SJCRH30 (cell line): ENCODE results near the gene IFIT1. TPM values are rescaled to one million over a fixed set of nuclear protein-coding genes. Genes with fewer than 3 reads are reported as not detected.
"Not testable (repeated sequence)": the region's sequence is repeated elsewhere in the genome, so short reads cannot be mapped to it uniquely, and the experiment has no call there.

ENCODE experiments used
- DNase-seq, 2 experiments: peaks; one replicate each; pipeline ENCODE4 v3.0.0-alpha.2; 2015 to 2020
- H3K27ac ChIP-seq: fragments of 250-450 bp; sonication (Bioruptor Pico); 2 replicates; pipeline ENCODE4 v1.5.1; 2020; ENCODE audit warnings: mild to moderate bottlenecking, moderate library complexity
- H3K27me3 ChIP-seq: fragments of 250-450 bp; sonication (Bioruptor Pico); 2 replicates; pipeline ENCODE4 v1.5.1; 2020; ENCODE audit warnings: mild to moderate bottlenecking, moderate library complexity
- H3K36me3 ChIP-seq: fragments of 250-450 bp; sonication (Bioruptor Pico); 2 replicates; pipeline ENCODE4 v1.5.1; 2020; ENCODE audit warnings: mild to moderate bottlenecking, moderate library complexity
- H3K4me1 ChIP-seq: fragments of 250-450 bp; sonication (Bioruptor Pico); 2 replicates; pipeline ENCODE4 v1.5.1; 2020; ENCODE audit warnings: mild to moderate bottlenecking, moderate library complexity
- H3K4me3 ChIP-seq: fragments of 250-450 bp; sonication (Bioruptor Pico); 2 replicates; pipeline ENCODE4 v1.5.1; 2020; ENCODE audit warnings: mild to moderate bottlenecking, moderate library complexity
- H3K9me3 ChIP-seq: fragments of 250-450 bp; sonication (Bioruptor Pico); replicated peaks from 2 replicates; pipeline ENCODE4 v1.5.1; 2020; ENCODE audit warnings: mild to moderate bottlenecking, moderate library complexity
- total RNA-seq: library from RNA; depleted of rRNA; stranded (reverse); fragments of >200 nt; shearing (Covaris generic); gene quantifications from 2 replicates; pipeline ENCODE4 v1.2.3, GENCODE V29; 2014

Gene IFIT1
- total RNA-seq, 1 experiment from 2014 or later, result 0.36 TPM

DNA sequence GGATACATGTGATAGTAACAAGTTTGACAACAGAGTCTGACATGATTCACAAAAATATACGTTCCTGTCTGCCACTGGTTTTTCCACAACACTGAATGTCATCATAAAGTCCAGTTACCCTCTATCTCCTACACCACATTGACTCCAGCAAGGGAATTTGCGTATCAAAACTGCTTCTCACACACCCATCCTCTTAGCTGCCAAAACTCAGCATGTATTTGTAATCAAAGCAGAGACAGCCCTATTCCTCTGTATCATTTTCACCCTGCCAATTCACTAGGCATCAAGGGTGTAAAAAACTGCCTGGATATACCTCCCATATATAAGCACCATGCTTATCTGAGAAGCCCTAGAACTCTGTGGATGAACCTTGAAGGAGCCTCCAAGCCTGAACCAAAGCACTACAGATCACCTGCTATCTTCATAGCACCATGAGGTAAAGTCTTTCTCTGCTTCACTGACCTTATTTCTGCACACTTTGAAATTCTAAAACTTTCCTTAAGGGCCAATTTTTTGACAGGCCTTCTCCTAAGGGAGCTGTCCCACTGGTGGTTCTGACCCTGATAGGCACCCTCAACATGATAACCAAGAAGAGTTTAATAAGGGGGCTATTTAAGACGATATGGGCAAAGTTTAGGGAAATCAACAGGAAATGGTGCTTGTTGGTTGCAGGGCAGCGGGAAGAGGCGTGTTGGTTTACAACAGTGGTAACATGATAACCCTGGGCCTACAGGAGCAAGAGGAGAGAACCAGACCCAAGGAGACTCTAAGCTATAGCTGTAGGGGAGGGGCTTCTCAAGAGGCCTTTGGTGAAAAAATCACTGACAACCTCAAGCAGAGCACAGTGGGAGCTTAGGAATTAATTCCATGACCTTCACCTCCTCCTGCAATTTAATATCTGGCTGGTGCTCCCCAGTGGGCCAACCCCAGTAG, 14.5 kb upstream of the IFIT1 start, which contains the start of gene IFIT1B:
Gene IFIT1B (plus strand): TSS at position 352 of the 933 bp plus-strand sequence. CDS start 80 bp downstream, at position 432.
- H3K36me3 ChIP-seq, result no peaks in the 10 kb centered on the region
- H3K27ac ChIP-seq, result no peak within 1 kb of the TSS
- H3K4me3 ChIP-seq, result no peak within 1 kb of the TSS
- H3K4me1 ChIP-seq, result no peaks in the 10 kb centered on the region
- H3K9me3 ChIP-seq, result no peaks in the 10 kb centered on the region
- no peaks in the 10 kb centered on the region for H3K27me3 ChIP-seq
- no peak for DNase-seq

DNA sequence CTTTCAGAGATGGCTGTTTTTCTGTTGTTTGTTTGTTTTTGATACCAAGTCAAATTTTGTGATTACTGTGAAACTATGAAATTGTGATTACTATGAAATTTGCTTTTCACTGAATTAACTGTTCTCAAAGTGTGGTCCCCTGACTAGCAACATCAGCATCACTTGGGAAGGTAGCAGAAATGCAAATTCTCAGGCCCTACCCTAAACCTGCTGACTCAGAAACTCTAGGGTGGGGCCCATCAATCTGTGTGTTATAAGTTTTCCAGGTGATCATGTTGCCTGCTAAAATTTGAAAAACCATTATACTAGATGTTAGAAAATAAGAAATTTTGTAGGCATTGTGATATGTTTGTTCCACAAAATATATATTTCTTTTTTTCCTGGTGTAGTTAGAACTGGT, 13.3 kb upstream of the IFIT1 start:
- Histone ChIP-seq H3K4me1 (no peaks in the 10 kb centered on the region), H3K4me3 (no peak overlapping the region), H3K27ac (no peak overlapping the region), H3K27me3 (no peaks in the 10 kb centered on the region), H3K9me3 (no peaks in the 10 kb centered on the region), H3K36me3 (no peaks in the 10 kb centered on the region)
- DNase-seq, result no peak

DNA sequence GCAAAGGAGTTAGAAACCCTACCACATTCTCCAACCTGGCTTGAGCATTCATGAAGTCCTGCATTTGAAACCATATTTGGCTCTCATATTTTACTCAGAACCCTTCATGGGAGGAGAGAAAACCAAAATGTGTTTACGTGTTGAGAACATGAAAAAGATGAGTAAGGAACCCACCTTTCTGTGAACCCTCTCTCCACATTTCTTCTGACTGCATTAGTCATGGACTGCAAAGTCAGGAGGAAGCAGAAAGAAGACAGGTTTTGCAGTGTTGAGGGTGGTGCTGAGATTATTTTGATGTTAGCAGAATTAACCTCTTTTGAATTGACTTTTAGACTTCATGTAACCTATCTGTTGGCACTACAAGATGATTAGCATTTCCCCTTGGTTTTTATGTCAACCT, 9.7 kb upstream of the IFIT1 start:
- H3K27me3 ChIP-seq, result no peaks in the 10 kb centered on the region
- no peak for DNase-seq

DNA sequence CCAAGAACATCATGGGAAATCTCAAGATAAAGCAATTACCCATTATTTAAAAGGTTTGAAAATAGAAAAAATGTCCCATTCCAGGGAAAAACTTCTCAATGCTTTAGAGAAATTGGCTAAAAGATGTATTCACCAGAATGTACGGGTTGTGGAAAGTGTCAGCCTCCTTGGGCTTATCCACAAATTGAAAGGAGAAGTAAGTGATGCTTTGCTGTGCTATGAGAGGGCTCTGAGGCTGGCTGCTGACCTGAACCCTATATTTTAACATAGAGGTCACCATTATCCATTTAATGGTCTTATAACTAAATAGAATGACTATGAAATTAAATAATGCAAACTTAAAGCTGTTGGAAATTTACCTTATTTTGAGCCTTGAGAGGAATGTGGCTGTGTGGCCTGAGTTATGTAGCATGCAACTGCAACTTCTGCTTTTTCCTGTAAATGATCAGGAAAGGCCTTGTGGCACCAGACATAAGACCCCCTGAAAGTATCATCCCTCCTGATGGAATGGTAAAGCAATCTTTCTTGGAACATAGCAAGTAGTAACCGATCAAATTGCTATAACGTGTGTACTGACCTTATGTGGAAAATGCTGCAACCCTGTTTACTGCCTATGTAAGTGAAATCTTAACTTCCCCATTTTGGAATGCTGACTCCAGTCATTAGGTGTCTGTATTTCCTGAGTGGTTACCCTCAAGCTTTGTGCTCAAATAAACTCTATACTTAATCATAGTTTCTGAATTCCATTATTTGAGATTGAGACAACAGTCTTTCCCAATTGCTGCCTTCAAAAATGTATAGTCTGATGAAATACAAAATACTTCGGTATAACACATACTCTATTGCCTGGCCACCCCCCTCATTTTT, 7.7 kb upstream of the IFIT1 start:
- no peaks in the 10 kb centered on the region for H3K4me1 ChIP-seq
- no peak overlapping the region for H3K27ac ChIP-seq
- H3K36me3 ChIP-seq, result no peaks in the 10 kb centered on the region
- H3K9me3 ChIP-seq, result no peaks in the 10 kb centered on the region
- DNase-seq, result no peak
- H3K27me3 ChIP-seq, result no peaks in the 10 kb centered on the region
- H3K4me3 ChIP-seq, result no peak overlapping the region

More for the DNA sequence above, 9.7 kb upstream of the IFIT1 start:
- no peaks in the 10 kb centered on the region for H3K36me3 ChIP-seq
- no peaks in the 10 kb centered on the region for H3K4me1 ChIP-seq
- H3K4me3 ChIP-seq, result no peak overlapping the region
- no peak overlapping the region for H3K27ac ChIP-seq
- no peaks in the 10 kb centered on the region for H3K9me3 ChIP-seq

DNA sequence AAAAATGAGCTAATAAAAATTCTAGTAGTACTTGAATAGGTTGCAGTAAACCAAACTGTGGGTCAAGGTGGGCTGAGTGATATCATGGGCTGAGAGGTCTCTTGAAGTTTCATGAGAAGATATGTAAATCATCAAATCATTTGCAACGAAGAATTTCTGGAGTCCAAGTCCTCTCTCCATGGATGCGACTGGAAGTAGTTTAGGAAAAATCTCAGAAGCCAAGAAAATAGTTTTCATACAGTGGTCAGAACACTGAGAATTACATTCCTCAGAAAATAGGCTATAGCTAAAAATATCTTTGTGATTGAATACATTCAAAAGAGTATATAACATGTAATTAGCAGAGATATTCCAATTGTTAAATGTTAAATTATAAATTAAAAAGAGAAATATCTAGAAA, 3.6 kb upstream of the IFIT1 start:
- Histone ChIP-seq H3K36me3 (no peaks in the 10 kb centered on the region), H3K27ac (no peak overlapping the region)
- DNase-seq, result no peak

DNA sequence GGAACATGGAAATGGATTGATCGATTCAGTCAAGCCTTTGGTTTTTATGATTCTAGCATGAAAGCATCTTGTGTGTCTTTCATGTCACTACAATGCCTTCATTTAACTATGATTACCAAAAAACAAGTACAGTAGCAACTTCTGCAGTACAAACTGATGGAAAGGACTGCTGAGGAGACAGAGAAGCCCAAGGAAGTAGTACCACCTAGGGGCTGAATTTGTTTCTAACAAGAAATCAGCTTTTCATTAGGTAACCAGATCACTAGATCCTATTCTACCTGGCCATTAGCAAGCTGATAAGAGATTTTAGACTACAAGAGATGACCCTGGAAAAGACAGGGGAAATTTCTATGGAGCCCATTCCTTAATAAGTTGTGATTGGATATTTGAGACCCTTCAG, 3.2 kb upstream of the IFIT1 start:
- H3K36me3 ChIP-seq, result no peaks in the 10 kb centered on the region
- no peak for DNase-seq
- no peak overlapping the region for H3K4me3 ChIP-seq
- H3K27me3 ChIP-seq, result no peaks in the 10 kb centered on the region
- no peaks in the 10 kb centered on the region for H3K4me1 ChIP-seq
- no peak overlapping the region for H3K27ac ChIP-seq
- H3K9me3 ChIP-seq, result no peaks in the 10 kb centered on the region

More for the DNA sequence above, 3.6 kb upstream of the IFIT1 start:
- H3K9me3 ChIP-seq, result no peaks in the 10 kb centered on the region
- no peaks in the 10 kb centered on the region for H3K4me1 ChIP-seq
- H3K27me3 ChIP-seq, result no peaks in the 10 kb centered on the region
- no peak overlapping the region for H3K4me3 ChIP-seq

DNA sequence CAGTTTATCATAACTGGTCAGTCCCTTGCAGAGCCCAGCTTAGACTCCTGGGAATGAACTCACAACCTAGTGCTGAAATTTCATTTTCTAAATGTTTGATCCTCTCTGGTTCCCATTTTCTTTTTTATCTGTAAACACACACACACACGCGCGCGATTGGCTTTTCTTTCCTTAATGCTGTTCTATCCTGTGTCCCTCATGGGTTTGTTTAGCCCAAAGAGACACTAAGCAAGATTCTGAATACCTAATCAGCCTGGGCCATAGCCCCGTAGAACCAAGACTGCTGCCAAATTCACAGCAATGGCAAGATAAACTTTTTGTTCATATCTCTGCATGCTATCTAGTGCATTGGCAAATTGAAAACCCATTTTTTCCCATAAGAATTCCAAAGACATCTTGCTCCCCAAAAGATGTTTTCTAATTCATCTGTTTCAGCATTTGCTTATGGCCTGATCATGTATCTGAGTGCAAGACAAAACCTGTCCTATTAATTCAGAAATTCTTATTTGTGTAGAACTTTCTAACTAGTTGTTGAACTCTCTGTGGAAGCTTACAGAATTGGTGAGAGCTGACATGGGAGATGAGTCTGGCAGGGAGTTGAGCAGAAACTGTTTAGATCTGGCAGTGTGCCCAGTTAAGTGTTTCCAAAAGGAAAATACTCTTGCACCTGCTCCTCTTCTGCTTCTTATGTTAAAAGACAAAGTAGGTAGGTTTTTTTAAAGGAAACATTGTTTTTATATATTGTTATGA, 1.8 kb upstream of the IFIT1 start:
- Histone ChIP-seq H3K36me3 (no peaks in the 10 kb centered on the region), H3K4me3 (no peak overlapping the region), H3K4me1 (no peaks in the 10 kb centered on the region), H3K27me3 (no peaks in the 10 kb centered on the region), H3K27ac (no peak overlapping the region), H3K9me3 (no peaks in the 10 kb centered on the region)
- no peak for DNase-seq

DNA sequence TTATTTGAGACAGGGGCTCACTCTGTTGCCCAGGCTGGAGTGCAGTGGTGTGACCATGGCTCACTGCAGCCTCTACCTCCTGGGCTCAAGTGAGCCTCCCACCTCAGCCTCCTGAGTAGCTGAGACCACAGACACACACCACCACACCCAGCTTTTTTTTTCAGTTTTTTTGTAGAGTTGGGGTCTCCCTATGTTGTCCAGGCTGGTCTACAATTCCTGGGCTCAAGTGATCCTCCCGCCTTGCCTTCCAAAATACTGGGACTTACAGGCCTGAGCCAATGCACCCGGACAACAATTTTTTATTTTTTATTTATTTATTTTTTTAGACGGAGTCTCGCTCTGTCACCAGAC, 1.2 kb upstream of the IFIT1 start:
- H3K27me3 ChIP-seq, H3K27ac ChIP-seq, H3K9me3 ChIP-seq, H3K4me3 ChIP-seq, H3K36me3 ChIP-seq, H3K4me1 ChIP-seq, DNase-seq: not testable (repeated sequence)

DNA sequence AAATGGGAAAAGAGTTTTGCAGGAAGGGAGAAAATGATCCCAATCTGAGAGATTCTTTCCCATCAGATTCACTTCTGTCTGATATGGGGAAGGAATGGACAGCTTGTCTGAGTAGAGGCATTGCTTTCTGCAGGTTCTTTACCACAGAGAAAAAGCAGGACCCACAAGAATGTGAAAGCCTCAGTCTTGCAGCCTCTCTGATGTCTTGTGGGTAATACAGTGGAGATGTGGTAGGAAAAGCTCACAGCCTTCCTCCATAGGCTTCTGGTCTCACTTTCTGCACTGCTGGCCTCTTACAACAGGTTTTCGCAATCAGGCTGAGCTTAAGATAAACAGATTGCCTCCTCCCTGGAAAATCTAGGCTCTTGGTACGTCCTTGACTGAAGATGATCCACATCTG, 551 bp downstream of the IFIT1 start:
- Histone ChIP-seq H3K27me3 (no peaks in the 10 kb centered on the region), H3K4me1 (peaks cover 5% of the 10 kb centered on the region; the same call in 1 of the 2 replicates), H3K4me3 (peak overlapping the region; percentile 61; the same call in 1 of the 2 replicates), H3K27ac (no peak overlapping the region), H3K36me3 (no peaks in the 10 kb centered on the region), H3K9me3 (no peaks in the 10 kb centered on the region)
- DNase-seq, result no peak

DNA sequence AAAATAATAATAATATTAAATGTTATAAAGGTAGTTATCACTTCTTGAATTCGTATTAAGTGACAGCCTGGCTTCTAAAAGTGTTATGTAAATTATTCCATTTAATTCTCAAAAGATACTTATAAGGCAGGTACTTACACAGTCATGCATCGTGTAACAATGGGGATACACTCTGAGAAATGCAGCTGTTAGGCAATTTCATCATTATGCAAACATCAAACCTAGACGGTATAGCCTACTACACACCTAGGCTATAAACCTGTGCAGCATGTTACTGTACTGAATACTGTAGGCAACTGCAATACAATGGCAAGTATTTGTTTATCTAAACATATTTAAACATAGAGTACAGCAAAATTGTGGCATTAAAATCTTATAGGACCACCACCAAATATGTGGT, 1.5 kb downstream of the IFIT1 start:
- H3K27me3 ChIP-seq, result no peaks in the 10 kb centered on the region
- DNase-seq, result no peak
- no peaks in the 10 kb centered on the region for H3K9me3 ChIP-seq
- peaks cover 5% of the 10 kb centered on the region; the same call in 1 of the 2 replicates for H3K4me1 ChIP-seq
- no peak overlapping the region for H3K27ac ChIP-seq
- H3K36me3 ChIP-seq, result no peaks in the 10 kb centered on the region
- no peak overlapping the region for H3K4me3 ChIP-seq

DNA sequence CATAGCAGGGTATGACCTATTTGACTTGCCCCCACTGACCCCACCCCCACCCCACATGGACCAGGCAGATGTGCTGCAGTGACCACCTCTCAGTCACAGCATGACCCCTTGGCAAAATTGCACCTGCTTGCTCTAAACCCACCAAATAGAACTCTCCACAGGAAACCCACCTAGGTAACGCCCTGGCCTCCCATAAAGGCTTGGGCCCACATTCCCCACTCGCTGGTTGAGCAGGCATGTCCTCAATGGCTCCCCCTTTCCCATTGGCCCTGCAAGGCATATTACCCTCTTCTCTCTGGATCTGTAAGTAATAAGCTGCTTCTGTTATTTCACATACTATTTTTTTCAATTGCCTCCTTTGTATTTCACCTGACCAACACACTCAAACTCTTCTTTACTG, 2.7 kb downstream of the IFIT1 start:
- Histone ChIP-seq H3K9me3 (no peaks in the 10 kb centered on the region), H3K27ac (no peak overlapping the region), H3K27me3 (no peaks in the 10 kb centered on the region), H3K4me1 (peaks cover 5% of the 10 kb centered on the region; the same call in 1 of the 2 replicates), H3K4me3 (no peak overlapping the region), H3K36me3 (no peaks in the 10 kb centered on the region)
- no peak for DNase-seq

DNA sequence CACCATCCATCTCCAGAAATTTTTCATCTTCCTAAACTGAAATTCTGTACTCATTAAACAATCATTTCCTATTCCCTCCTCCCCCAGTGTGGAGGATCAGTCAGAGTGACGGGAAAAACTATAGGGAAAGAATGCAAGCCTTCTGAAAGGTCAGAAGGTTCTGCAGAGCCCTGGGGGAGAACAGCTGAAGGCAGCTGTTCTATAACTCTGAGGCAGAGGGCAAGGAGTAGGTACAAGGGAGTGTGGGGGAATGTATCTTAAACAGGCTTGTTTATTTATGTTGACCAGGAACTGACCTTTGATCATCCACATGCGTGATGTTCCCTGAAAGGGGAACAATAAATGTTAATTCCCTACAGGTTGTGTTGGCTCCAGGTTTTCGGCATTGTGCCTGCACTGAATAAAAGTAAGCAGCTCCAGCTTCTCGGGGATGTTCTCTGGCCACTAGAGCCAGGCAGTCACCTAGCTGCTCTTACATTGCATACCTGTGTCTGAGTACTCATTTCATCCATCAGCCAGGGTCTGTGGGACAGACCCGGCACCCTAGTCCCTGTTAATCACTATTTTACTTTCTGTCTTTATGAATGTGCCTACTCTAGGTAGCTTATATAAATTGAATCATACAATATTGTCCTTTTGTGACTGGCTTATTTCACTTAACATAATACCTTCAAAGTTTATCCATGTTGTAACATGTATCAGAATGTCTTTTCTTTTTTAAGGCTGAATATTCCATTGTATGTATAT, 5.8 kb downstream of the IFIT1 start:
- peak; percentile 61 to 72 for DNase-seq

DNA sequence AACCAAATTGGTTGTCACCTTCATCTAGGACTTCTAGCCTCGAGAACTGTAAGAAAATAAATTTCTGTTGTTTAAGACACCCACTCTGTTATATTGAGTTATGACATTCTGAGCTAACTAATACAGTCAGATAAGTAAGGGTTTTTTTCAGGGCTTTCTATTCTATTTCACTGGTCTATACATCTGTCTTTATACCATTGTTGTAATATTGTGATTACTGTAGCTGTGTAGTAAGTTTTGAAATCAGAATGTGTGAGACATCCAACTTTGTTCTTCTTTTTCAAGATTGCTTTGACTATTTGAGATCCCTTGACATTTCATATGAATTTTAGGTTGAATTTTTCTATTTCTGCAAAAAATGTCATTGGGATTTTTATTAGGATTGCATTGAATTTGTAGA, 7.5 kb downstream of the IFIT1 start:
- Histone ChIP-seq H3K4me1 (peaks cover 5% of the 10 kb centered on the region; the same call in 1 of the 2 replicates), H3K36me3 (no peaks in the 10 kb centered on the region), H3K27ac (no peak overlapping the region), H3K4me3 (no peak overlapping the region), H3K27me3 (no peaks in the 10 kb centered on the region), H3K9me3 (no peaks in the 10 kb centered on the region)
- DNase-seq, result no peak

More for the DNA sequence above, 5.8 kb downstream of the IFIT1 start:
- Histone ChIP-seq H3K27me3 (no peaks in the 10 kb centered on the region), H3K36me3 (no peaks in the 10 kb centered on the region), H3K27ac (no peak overlapping the region), H3K9me3 (no peaks in the 10 kb centered on the region), H3K4me3 (no peak overlapping the region), H3K4me1 (peaks cover 5% of the 10 kb centered on the region; the same call in 1 of the 2 replicates)

DNA sequence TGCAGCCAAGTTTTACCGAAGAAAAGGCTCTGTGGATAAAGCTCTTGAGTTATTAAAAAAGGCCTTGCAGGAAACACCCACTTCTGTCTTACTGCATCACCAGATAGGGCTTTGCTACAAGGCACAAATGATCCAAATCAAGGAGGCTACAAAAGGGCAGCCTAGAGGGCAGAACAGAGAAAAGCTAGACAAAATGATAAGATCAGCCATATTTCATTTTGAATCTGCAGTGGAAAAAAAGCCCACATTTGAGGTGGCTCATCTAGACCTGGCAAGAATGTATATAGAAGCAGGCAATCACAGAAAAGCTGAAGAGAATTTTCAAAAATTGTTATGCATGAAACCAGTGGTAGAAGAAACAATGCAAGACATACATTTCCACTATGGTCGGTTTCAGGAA, 10.6 kb downstream of the IFIT1 start:
- no peak overlapping the region for H3K4me3 ChIP-seq
- DNase-seq, result no peak

More for the DNA sequence above, 10.6 kb downstream of the IFIT1 start:
- Histone ChIP-seq H3K27ac (no peak overlapping the region), H3K36me3 (no peaks in the 10 kb centered on the region), H3K4me1 (no peaks in the 10 kb centered on the region), H3K9me3 (no peaks in the 10 kb centered on the region), H3K27me3 (no peaks in the 10 kb centered on the region)
